ENCODE results near the gene THOC6. TPM values are rescaled to one million over a fixed set of nuclear protein-coding genes. Genes with fewer than 3 reads are reported as not detected.
A peak's percentile ranks its signal among the peaks of the same experiment; 100 is the strongest.

The THOC6 gene
- polyA plus RNA-seq, 1 experiment: 14.5 TPM

DNA sequence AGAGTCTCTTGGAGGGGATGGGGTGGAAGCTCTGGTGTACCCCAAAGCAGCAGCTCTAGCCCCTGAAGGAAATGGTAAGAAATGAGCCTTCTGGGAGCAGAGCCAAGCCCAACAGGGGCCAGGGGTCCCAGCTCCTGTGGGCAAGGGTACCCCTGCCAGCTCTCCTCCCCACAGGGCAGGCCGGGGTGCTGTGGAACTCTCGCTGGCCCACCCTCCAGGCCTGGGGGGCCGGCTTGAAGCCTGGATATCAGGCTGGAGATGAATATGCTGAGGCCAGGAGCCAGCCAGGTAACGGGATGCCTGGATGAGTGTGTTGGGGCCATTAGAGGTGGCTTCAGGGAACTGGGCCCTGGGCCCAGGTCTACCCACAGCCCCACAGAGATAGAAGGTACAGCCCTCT is 23.3 kb upstream of the THOC6 start:
- TF ChIP-seq, protein P1, sequence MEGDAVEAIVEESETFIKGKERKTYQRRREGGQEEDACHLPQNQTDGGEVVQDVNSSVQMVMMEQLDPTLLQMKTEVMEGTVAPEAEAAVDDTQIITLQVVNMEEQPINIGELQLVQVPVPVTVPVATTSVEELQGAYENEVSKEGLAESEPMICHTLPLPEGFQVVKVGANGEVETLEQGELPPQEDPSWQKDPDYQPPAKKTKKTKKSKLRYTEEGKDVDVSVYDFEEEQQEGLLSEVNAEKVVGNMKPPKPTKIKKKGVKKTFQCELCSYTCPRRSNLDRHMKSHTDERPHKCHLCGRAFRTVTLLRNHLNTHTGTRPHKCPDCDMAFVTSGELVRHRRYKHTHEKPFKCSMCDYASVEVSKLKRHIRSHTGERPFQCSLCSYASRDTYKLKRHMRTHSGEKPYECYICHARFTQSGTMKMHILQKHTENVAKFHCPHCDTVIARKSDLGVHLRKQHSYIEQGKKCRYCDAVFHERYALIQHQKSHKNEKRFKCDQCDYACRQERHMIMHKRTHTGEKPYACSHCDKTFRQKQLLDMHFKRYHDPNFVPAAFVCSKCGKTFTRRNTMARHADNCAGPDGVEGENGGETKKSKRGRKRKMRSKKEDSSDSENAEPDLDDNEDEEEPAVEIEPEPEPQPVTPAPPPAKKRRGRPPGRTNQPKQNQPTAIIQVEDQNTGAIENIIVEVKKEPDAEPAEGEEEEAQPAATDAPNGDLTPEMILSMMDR (IDR thresholded peaks at IDR 0.05; ENCODE audit: low read depth, low read length): no peak
- H3K4me3 ChIP-seq (ENCODE audit: low read depth, low read length): no peak overlapping the region
- peaks cover 53% of the 10 kb centered on the region for H3K27me3 ChIP-seq (ENCODE audit: control insufficient read depth, insufficient read depth, low read length)
- H3K9me3 ChIP-seq (ENCODE audit: control insufficient read depth, insufficient read depth, low read length): no peaks in the 10 kb centered on the region; the same call in 1 of the 2 replicates
- no peak overlapping the region for H3K27ac ChIP-seq (ENCODE audit: low read depth, low read length)
- no peak for DNase-seq (ENCODE audit: low read depth, low spot score)
- POLR2A ChIA-PET: no interaction called here
- CTCF ChIA-PET: no interaction called here

DNA sequence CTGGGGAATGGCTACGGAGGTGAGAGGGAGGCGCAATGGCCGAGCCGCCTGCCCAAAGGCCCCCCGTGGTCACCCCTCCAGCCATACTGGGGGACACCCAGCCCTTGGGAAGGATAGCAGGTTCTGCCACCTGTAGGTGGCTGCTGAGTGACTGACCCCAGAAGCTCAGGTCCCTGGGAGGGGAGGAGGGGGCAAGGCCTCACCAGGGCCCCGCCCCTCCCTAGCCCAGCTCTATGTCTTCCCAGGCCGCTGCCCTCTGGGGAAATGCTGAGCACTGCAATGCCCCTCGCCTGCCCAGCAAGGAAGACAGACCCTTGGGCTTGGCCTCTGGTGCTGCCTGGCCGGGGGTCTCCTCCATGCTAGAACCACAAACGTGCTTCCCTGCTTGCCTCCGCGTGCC is 22.5 kb upstream of the THOC6 start:
- TF ChIP-seq, protein P1 (IDR thresholded peaks at IDR 0.05; ENCODE audit: low read depth, low read length): no peak
- Histone ChIP-seq H3K27me3 (ENCODE audit: control insufficient read depth, insufficient read depth, low read length) (peaks cover 55% of the 10 kb centered on the region), H3K27ac (ENCODE audit: low read depth, low read length) (no peak overlapping the region), H3K9me3 (ENCODE audit: control insufficient read depth, insufficient read depth, low read length) (no peaks in the 10 kb centered on the region; the same call in 1 of the 2 replicates), H3K4me3 (ENCODE audit: low read depth, low read length) (no peak overlapping the region)
- no peak for DNase-seq (ENCODE audit: low read depth, low spot score)
- CTCF ChIA-PET: no interaction called here
- POLR2A ChIA-PET: no interaction called here

DNA sequence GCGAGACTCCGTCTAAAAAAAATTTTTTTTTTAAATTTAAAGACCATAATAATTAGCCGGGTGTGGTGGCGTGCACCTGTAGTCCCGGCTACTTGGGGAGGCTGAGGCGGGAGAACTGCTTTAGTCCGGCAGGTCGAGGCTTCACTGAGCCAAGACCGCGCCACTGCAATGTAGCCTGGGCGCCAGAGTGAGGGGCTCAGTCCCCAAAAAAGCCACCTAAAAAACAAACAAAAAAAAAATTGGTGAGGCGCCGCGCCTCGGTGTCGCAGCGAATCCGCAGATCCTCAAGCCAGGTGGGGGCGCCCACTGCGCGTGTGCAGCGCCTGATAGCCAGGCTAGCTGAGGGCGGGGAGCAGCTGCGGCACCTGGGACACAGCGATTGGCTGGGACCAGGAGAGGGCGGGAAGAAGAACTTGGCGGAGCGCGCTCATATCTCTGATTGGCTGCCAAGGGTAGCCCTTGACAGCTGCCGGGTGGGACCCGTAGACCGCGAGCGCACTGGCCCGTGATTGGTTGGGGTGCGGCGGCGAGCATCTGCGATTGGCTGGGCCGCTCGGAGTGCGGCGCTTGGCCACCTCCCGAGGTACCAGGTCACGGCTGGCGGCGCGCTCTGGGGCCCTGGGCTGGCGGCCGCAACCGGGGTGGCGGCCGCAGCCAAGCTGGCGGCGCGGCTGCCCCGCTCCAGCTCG is 20.1 kb upstream of the THOC6 start:
- Histone ChIP-seq H3K27me3 (ENCODE audit: control insufficient read depth, insufficient read depth, low read length) (peaks cover 48% of the 10 kb centered on the region), H3K4me3 (ENCODE audit: low read depth, low read length) (no peak overlapping the region), H3K27ac (ENCODE audit: low read depth, low read length) (no peak overlapping the region), H3K9me3 (ENCODE audit: control insufficient read depth, insufficient read depth, low read length) (no peaks in the 10 kb centered on the region)
- TF ChIP-seq, protein P1 (IDR thresholded peaks at IDR 0.05; ENCODE audit: low read depth, low read length): peak; percentile 38
- DNase-seq (ENCODE audit: low read depth, low spot score): peak; percentile 94
- CTCF ChIA-PET: interaction anchor here (0.7 to 2.4 kb wide), 4 partner anchors 9 to 73 kb away, joined by 3 to 9 read pairs (median 4); no protein-coding TSS in a partner anchor
- POLR2A ChIA-PET: interaction anchor here (0.5 to 1.7 kb wide), 6 partner anchors 17 to 624 kb away, joined by 3 to 8 read pairs (median 5); partner anchors contain the start of genes HCFC1R1, THOC6 and TNFRSF12A

DNA sequence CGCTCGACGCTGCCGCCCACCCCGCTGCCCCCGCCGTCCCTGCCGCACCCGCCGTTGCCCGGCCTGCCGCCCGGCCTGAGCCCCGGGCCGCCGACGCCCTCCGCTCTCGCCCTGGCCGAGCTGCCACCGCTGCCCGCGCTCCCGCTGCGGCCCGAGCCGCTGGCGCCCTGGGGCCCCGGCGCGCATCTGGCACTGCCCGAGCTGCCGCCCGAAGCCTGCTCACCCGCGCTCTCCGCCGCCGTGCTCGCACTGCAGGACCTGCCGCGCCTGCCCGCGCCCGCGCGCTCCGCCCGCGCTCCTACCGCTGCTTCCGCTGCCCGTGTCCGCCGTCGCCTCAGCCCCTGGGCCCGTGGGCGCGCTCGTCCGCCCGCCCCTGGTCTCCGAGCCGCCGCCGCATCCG is 19.5 kb upstream of the THOC6 start:
- Histone ChIP-seq H3K9me3 (ENCODE audit: control insufficient read depth, insufficient read depth, low read length) (no peaks in the 10 kb centered on the region), H3K27me3 (ENCODE audit: control insufficient read depth, insufficient read depth, low read length) (peaks cover 49% of the 10 kb centered on the region), H3K4me3 (ENCODE audit: low read depth, low read length) (no peak overlapping the region), H3K27ac (ENCODE audit: low read depth, low read length) (no peak overlapping the region)
- no peak for DNase-seq (ENCODE audit: low read depth, low spot score)
- CTCF ChIA-PET: interaction anchor here (0.7 to 2.4 kb wide), 4 partner anchors 9 to 72 kb away, joined by 3 to 9 read pairs (median 4); no protein-coding TSS in a partner anchor
- POLR2A ChIA-PET: interaction anchor here (1.0 to 1.7 kb wide), 4 partner anchors 16 to 24 kb away, joined by 3 to 8 read pairs (median 5); partner anchors contain the start of genes HCFC1R1, THOC6 and TNFRSF12A
- TF ChIP-seq, protein P1 (IDR thresholded peaks at IDR 0.05; ENCODE audit: low read depth, low read length): no peak

DNA sequence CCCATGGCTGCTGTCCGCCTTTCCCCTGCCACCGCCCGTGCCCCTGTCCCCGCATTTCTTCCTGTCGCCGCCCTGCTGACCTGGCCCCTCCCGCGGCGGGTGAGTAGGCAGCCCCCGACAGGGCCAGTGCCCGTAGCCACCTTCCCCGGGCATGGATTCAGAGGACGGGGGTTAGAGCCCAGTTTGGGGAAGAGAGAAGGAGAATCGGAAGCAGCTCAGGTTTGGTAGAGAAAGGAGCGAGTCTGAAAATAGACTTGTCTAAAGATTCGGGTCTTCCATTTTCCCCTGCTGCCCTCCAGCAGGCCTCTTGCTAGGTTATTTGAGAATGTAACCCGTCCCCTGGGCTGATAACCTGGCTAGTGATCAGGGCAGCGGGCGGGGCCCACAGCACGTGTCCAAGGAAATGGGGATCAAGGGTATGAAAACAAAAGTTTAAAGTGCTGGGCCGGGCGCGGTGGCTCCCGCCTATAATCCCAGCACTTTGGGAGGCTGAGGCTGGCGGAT is 19.0 kb upstream of the THOC6 start:
- H3K27ac ChIP-seq (ENCODE audit: low read depth, low read length): no peak overlapping the region
- DNase-seq (ENCODE audit: low read depth, low spot score): no peak
- POLR2A ChIA-PET: interaction anchor here (1.6 to 1.7 kb wide), 2 partner anchors 16 to 19 kb away, joined by 5 to 8 read pairs; partner anchors contain the start of genes HCFC1R1, THOC6 and TNFRSF12A
- CTCF ChIA-PET: interaction anchor here (2.4 kb wide), 1 partner anchor 26 kb away, joined by 9 read pairs; no protein-coding TSS in a partner anchor
- H3K4me3 ChIP-seq (ENCODE audit: low read depth, low read length): no peak overlapping the region
- no peaks in the 10 kb centered on the region for H3K9me3 ChIP-seq (ENCODE audit: control insufficient read depth, insufficient read depth, low read length)
- TF ChIP-seq, protein P1 (IDR thresholded peaks at IDR 0.05; ENCODE audit: low read depth, low read length): no peak
- H3K27me3 ChIP-seq (ENCODE audit: control insufficient read depth, insufficient read depth, low read length): peaks cover 48% of the 10 kb centered on the region
